Stimulated activated CD8-positive, alpha-beta memory T cell treated with anti-CD3 and anti-CD28 coated beads, Interleukin-2, amount 100 ng/mL, for 48 hours (primary cell): ENCODE measurements around the gene ANTXR1.

Experiments
- DNase-seq, 2 donors: peaks; one replicate each; pipeline ENCODE4 v3.0.0-alpha.2; 2020; ENCODE audit warnings: low read depth in 2 of 2

The ANTXR1 gene

DNA sequence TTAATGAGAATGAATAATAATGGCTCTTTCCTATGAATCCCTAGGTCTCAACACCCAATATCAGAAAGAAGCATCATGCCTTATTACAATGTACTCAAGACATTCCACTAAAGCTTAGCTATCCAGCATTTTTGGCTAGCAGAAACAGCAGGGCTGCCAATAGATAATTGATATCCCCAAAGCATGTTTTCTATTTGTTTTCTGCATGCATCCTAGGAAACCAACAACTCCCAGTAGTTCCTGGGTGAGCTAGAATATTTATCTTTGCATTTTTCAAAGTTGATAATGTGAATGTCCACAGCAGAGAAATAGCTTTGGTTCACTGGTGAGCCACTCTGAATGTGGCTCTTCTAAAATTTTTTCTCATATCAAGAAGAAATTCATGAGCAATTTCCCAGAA is 5.8 kb upstream of the ANTXR1 start:
- DNase-seq, result no peak

DNA sequence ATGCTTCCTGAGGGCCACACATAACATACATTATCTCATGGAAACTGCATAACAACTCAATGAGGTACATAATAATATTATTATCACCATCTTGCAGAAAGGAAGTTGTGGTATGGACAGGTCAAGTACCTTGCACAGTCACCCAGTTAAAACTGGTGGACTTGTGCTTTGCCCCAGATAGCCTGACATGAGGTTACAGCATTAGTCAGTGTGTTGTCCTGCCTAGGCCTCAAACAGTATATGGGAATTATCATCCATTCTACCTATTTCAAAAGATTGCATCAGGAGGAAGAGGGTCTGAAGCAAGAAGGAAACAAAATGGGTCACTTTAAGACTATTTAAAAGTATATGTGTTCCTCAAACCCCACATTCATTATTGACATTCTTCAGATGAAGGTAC is 5.4 kb upstream of the ANTXR1 start:
- no peak for DNase-seq

DNA sequence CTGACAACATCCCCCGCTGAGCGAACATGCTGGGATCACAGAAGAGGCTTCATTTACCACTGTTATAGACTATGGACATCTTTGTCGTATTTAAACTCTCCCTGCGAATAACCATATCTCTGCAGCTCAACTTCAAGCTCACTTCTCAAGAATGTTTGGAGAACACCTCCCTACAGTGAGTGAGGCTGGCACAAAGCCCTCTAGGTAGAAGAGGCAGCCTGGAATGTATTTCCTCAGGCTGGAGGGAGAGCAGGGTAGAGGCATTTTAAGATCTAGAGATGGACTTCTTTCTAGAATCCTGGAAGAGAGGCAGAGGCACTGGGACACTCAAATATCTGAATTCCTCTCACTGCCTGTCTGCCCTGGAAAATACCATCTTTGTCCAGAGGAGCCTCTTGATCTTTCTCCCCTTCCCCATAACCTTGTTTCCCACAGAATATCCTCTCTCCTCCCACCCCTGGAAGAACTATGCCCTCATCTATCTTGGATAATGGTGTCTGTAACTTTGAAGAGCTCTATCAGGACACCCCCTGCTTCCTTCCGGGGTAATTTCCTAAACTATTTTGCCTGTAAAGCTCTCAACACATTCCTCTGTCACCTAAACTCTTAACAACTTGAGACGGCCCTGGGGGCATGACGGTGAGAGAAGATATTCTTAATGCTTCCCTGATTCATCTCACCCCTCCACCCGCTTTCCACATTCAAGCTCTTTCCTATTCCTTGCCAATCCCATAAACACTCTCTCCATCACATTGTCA is 2.4 kb upstream of the ANTXR1 start:
- DNase-seq, result no peak

DNA sequence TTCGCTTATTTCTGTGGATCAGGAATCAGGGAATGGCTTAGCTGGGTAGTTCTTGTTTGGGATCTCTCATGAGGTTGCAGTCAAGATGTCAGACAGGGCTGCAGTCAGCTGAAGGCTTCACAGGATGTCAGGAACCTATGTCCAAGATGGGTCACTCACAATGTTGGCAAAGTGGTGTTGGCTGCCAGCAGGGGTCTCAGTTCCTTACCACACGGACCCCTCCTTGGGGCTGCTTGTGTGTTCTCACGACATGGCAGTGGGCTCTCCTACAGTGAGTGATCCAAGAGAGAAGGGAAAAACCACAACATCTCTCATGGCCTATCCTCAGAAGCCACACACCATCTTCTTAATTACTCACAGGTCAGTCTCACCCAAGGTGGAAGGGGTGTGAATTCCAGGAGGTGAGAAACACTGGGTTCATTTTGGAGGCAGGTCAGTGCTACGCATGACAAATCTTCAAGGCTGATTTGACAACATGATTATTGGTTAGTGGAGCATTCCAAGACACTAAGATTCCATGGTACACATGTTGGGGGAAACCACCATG is 1.3 kb upstream of the ANTXR1 start:
- no peak for DNase-seq

DNA sequence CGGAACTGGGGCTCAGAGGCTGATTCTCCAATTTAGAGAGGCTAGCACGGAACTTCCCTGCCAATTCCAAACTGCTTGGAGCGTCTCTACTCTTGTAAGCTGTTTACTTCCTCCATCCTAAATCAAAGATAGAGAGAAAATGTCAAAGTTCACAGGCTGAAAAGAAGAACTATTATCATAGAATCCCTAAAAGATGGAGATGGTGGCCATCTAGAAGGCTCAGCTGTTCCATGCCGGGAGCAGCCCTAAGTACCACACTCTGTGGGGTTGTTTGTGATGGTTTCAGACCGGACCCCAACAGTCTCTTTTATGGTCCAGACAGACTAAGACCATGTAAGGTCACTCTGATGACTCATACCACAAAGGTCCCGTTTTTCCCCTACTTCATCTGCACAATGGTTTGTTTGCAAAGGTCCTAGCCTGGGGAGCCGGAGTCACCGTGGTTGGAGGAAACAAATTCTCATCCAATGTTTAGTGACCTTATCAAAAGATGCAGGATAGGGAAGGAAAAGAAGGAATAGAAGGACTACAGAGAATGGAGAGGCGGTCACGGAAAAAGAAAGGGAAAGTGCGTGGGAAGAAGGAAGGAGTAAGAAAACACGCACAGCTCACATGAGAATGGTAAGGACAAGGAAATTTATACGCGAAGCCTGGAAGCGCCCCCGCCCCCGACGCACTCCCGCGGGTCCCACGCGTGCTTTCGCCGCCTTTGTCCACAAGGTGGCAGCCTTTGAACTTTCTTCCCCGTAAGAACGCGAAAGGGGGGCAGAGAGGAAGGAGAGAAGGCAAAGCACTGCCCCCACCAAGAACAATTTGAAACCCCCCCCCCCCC is 453 bp upstream of the ANTXR1 start:
- peak in 1 of 2 donors; percentile 23 for DNase-seq

DNA sequence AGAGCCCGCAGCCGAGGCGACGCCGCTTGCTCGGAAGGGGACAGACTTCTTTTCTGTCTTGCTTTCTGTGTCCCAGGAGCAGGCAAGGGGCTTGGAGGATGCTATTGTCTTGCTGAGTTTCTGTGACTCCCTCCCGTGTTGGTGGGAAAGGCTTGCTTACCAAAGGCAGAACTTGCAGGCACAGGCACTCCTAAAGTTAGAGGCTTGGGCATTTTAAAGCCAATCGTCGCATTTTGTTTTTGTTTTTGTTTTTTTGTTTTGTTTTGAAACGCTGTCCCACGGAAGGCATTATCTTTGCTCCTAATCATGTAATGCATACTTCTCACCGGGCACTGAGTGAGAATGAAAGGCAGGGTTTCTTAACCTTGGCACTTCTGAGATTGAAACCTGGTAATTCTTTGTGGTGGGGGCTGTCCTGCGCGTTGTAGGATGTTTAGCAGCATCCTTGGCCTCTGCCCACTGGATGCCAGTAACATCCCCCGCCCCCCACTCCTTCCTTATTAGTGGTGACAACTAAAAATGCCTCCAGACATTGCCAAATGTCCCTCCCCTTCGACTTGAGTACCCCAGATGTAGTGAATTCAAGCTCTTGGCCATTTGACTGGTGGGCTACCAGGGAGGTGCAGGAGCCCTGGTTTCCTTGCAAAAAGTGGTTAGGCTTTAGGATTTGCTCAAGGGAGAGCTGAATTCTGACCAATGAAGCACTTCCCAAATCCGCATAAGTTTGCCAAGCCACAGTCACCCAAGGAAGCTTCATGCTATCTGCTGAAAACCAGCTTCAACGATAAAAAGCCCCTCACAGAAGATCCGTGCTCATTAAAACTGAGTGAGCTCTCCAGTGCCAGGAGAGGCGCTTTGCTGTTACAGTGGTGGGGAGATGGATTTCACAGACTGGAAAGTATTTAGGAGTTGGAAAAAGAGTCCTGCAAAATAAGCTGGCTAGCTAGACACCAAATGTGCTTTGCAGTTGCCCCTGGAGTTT is 1.2 kb downstream of the ANTXR1 start:
- DNase-seq, result no peak

DNA sequence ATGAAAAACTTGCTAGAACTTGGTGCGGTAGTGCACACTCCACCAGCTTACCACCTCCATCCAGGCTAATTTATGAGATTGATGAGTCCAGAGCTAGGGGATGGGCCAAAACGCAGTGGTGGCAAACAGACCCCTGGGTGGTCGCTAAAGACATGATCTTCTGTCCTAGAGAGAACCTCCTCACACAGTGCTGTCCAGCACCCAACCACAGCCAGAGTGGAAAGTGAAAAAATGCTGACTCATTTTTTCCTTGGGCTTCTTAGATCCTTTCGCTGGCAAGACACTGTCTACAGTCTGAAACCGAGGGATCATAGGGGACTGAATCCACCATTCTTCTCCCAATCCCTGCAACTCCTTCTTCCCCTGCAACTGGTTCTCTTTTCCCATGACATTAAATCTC is 4.1 kb downstream of the ANTXR1 start:
- no peak for DNase-seq

DNA sequence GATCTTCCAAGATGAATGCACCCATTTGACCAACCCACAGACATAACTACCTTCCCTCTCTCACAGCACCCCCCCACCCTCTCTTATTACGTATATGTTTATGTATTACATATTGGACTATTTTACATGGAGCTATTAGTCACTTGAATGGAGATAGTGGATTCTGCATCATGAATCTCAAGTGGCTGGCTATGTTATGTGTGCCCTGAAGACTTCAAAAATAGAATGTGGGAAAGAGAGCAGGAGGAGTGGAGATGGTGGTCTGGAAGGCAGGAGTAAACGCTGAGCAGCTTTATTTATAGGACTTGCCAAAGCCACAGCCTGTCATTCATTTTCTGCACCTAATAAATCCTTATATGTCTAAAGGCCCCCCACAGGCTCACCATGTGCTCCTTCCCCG is 4.9 kb downstream of the ANTXR1 start:
- no peak for DNase-seq

DNA sequence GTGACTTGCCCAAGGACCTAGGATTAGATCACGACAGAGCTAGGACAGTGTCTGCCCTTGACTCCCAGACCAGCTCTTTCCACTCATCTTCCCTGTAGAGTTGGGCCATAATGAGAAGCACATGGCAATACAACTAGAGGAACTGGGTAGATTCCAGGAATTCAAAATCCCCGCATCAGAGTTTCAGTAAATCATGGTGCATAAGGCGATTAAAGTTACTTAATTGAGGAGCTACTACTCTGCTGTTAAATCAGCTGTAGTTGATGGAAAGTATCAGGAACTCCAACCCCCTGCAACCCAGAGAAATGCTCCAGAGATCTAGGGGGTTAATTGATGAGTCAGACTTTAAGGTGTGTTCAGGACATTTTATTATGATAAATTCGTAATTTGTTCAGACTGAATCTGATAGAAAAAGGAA is 5.7 kb downstream of the ANTXR1 start:
- DNase-seq, result no peak

DNA sequence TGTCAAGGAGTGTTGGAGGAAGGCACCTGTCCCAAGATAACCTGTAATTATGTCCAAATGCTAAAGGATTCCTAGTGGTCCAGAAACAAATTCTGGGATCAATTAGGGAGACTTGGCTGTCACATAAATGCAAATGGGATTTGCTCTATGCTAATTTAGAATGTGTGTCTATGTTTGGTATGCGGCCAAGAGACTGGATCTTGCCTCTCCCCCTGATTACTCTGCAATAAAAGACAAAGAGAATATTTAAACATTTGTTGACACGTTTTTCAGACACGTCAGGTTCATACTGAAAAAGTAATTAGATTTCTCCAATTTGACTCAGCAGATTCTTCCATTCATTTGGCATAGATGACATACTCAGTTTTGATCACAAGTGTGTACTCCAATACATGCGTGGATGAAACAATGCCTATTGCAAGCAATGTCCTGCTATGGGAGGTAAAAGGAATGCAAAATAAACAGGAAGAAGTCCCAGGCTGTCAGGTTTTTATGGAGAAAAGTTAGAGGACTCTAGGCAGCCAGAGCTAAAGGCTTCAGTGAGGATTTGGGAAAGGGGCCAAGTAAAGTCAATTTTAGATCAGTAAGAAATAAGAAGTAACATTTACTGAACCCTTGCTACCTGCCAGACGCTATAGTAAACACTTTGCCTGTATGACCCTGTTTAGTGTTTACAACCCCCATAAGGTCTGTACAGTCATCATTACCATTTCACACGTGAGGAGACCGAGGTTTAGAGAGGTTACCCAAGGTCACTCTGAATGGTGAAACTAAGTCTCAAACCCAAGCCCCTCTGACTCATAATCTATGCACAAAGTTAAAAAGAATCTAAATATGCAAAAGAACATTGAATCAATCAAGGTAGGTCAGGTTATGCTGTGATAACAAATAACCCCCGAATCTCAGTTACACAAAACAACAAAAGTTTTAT is 7.8 kb downstream of the ANTXR1 start:
- no peak for DNase-seq

DNA sequence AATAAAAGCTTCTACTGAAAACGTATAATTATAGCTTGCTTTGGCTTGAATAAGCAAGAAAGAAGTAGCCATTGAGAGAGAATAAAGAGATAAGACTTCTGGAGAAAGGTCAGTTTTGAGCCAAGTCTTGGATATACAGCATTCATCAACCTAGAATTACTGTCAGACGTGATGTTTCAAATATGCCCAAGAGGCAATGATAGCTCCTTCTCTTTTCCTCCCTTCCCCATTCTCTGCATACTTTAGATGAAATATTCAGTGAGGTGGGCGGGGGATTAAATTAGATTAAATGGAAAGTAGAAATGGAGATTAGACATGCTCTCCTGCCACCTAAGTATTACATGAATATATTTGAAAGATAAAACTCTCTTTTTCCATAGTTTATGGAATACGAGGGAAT is 8.7 kb downstream of the ANTXR1 start:
- DNase-seq, result no peak

DNA sequence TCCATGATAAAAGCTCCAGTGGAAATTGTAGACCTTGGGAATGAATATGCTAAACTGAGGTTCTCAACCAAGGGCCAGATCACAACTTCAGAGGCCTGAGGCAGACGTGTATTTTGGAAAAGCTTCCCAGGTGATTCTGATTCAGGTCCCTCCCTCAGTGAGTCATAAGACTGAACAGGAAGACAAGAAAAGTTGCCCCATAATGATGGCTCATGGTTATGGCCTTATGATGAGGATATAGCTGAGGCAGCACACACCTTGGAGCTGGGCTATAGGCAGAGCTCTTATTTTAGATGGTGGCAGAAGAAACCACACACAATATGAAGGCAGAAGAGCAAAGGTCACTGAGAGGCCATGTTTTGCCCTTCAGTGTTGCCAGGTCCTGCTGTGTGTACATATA is 9.6 kb downstream of the ANTXR1 start:
- no peak for DNase-seq

DNA sequence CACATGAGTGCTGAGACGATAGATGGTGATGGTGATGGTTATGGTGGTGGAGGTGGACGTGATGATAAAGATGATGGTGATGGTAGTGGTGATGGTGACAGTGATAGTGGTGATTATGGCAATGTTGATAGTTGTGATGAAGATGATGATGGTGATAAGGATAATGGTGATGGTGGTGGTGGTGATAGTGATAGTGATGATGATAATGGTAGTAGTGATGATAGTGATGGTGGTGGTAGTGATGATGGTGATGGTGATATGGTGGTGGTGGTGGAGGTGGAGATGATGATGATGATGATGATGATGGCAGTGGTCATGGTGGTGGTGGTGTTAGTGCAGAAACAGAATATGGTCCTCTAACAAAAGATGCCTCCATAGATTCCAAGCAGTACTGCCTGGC is 10.3 kb downstream of the ANTXR1 start:
- DNase-seq, result no peak

DNA sequence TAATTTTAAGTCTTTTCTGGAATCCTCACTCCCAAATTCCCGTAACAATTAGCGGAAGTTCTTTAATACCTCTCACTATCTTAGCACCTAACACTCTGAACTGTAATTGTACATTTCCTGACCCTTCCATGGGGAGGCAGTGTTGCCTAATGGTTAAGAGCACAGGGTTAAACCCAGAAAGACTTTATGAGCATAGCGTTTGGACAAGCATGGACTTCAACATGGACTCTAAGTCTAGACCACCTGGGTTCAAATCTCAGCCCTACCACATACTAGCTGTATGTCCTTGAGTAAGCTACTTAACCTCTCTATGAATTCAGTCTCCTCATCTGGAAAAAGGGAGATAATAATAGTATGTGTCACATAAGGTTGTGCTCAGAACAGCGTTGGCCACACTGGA is 13.0 kb downstream of the ANTXR1 start:
- no peak for DNase-seq

DNA sequence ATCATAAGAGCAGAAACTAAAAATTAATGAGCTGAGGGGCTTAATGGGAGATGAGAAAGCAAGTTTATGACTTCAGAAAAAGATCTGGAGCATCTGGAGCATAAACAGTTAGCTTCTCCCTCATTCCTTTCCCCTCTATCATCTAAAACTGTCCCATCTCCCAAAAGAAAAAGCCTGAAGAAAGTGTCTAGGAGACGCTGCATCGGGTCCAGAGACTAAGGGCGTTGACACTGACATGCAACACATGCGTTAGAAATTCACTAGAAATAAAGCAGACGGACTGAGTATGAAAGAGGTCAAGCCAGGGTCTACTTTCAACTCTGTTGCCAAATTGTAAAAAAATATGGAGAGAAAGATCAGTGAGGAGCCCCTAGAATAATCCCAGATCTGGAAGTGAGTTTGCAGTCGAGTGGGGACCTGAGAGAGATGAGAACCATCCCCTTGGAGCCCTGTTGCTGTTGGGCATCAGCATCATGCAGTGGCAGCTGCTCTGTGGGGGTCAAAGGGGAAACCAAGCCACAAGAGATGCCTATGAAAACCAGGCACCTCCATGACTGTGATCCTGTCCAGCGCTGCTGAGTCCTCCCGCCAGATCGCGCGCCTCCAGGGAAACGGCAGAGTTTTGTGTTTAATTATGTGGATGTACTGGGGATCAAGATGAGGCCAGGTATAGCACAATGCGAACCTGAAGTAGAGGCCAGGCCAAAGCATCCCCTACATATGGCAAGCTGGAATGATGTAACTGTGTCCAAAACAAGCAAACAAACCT is 13.9 kb downstream of the ANTXR1 start:
- no peak for DNase-seq

DNA sequence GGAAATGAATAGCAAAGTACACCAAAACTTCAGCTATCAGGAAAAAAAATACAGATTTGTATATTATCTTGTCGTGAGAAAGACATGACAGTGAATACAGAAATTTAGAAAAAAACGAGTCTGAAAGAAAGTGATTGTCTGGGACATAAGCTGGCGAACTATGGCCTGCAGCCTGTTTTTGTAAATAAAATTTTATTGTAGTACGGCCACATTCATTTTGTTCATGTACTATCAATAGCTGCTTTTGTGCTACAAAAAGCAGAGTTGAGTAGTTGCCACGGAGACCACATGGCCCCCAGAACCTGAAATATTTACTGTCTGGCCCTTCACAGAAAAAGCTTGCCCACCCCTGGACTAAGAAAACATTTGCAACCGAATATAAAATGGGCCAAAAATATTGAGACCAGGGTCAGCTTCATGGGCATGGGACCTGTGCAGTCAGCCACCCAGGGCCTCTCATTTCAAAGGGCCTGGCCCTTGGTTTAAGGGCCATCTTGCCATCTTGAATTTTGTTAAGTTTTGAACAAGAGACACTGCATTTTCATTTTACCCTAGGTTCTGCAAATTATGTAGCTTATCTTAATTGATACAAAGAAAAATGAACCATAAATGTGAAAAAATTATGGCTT is 17.9 kb downstream of the ANTXR1 start:
- DNase-seq, result no peak

DNA sequence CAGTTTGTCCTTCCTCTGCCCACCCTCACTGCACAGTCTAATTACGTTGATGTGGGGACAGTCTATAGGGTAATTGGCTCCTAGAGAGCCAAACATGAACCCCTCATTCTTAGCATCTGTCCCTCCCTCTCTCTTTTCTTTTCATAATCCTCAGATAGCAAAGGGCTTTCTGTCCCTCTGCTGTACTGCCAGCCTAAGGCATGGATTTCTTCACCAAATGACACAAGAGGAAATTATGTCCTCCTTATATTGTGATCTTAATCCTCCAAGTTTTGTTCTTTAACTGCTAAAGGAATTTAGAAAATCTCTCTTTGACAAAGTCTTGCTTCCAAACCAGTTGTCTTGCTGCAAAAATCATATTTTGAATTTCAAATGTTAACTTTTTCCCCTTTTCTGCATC is 18.5 kb downstream of the ANTXR1 start:
- no peak for DNase-seq

DNA sequence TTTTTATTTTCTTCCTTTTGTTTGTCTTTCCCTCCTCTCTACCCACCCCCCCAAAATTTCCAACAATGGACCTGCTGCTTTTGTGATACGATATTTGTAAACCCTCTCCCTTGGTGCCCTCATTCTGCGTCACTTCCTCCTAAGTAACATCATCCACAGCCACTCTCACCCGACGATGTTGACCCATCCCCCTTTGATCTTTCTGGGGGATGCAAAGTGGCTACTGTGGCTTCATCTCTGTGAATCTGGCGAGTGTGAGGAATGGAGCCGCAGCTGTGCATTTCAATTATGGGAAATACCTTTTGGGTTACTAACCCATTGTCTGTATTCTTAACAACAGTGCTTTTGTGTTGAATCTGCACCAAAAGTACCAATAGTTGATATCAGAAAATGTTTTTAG is 19.4 kb downstream of the ANTXR1 start:
- DNase-seq, result no peak

DNA sequence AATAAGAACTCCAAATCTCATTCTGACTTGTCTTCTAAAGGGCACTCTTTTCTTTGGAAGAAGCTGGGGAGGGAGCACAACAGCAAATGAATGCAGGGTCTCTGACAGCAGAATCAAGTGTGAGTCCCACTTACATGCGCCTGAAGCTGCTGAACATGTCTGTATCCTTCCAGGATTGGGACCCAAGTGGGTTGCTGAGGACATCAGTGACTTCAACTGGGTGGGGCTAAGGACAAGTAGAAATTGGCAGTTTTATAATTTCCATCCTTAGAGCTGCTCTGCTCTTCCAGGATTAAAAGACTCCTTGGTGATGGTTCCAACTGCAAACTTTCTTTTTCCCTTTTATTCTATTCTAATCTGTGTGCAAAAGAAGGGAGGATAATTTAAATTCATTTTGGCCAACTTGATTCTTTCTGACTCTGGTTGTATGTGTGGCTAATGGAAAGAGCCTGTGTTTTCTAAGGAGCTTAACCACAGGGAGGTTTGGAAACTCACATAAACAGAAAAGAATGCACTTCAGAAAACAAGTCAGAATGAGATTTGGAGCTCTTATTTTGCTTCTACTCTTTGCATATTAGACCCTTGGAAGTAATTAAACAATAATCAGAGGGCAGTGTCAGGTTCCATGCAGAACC is 20.6 kb downstream of the ANTXR1 start:
- no peak for DNase-seq
